Stimulated activated CD4-positive, alpha-beta T cell treated with anti-CD3 and anti-CD28 coated beads, Interleukin-15, amount 100 ng/mL, for 1 hour (primary cell): Measurements from ENCODE around the gene AFDN.

Source experiments
- DNase-seq, 2 donors: peaks; one replicate each; pipeline ENCODE4 v3.0.0-alpha.2; 2020; ENCODE audit warnings: low read depth in 1 of 2, low spot score in 1 of 2

The AFDN gene

DNA sequence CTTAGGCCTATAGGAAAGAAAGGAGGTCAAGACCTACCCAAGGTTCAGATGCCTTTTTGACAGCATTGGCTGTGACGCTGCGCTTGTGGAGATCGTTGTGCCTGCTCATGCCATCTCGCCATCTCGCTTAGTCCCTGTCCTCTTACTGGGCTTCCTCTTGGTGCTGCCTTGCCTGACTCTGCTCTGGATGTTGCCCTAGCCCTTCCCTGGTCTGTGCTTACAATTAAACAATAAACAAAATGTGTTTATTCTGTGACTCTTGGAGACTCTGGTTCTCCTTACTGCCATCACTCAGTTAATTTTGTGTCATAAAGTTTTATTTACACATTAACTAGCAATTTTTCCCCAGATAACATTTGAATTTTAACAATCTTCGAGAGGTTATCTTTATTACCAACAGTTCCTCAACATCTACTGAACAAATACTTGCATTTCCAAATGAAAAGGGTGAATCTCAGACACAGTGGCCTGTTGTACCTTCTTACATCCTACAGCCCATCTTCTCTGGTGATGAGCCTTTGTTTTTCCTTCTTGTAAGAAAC is 11.6 kb downstream of the AFDN start:
- no peak for DNase-seq

DNA sequence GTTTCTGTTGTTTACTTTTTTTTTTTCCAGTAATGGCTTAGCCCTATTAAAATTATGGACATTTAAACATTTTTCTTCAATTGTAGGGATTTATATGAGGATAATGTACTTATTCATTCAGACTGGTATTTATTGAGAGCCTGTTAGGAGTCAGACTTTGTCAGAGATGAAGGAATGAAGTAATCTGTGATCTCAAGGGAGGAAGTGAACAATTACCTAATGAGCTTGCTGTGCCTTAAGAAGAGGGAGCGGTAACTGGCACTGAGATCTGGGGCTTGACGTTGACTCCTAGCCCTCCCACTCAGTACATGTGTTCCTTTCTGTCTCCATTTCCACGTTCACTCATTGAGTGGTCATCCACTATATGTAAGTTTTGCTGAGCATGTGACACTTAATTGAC is 12.6 kb downstream of the AFDN start:
- DNase-seq: no peak

DNA sequence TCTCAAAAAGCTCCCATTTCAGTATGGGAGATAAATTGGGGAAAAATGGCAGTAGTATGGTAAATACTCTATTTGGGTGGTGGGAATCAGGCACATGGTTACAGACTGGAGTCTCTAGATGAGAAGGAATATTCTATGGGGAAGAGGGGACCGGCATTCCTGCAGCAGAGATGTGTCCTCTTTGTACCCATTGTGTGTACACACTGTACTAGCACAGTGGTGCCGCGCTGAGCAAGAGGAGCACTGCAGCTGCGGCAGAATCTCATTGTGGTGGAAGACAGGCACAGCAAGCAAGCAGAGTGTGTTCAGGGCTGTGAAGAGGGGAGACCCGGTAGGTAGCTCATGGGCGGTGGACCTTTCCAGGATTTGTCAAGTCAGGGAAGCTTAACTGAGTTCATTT is 13.0 kb downstream of the AFDN start:
- no peak for DNase-seq

DNA sequence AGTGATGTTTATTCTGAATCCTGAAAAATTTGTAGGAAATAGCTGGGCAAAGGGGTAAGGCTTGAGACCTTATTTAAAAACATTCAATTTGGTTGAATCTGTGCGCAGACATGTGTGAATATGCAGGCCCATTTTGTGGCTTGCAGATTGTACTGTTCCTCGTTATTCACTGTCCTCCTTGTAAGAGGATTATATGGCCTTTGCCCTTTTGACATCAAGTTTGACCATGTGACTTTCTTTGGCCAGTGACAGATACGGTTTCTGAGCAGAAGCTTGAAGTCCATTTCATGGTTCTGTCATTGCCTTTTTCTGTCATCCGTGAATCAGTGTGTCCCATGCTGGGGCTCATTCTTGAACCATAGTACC is 13.4 kb downstream of the AFDN start:
- no peak for DNase-seq

DNA sequence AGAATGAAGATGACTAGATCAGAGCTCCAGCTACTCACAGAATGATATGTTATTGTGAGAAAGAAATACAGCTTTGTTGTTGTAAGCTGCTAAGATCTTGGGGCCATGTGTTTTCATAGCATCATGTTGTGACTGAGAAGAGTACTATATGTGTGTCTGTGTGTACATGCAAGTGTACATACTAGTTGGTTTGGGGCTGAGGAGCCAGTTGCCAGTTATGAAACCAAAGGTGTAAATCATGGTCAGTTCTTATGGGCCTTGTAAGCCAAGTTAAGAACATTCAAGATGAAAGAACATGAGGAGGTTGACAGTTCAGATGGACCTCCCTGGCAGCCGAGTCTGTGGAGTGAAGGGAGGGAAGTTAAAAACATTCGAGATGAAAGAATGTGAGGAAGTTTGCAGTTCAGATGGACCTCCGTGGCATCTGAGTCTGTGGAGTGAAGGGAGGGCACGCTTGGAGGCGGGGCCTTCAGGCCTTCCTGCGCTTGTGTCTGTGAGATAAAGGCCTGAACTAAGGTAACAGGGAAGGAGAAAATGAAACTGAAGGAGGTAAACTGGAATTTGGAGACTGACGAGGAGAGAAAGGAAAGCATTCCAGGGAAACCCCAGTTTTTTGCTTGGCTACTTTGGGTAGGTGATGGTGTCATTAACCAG is 13.9 kb downstream of the AFDN start:
- DNase-seq: no peak

DNA sequence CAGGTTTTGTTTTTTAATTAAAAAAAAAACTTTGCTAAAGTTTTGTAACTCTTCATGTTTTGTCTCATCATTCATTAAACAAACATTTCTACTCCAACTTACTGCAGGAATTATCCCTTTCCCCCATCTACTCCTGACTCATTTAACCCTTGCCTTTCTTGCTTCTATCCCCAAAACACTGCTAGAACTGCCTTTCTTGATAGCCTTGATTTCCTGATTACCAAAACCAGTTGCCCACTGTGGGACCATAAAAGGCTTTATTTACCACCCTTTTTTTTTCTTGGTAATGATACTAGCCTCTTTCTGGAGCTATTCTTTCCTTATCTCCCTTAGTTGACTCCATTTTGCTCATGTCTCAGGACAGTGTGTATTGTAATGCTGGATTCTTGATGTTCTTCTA is 15.3 kb downstream of the AFDN start:
- DNase-seq: no peak

DNA sequence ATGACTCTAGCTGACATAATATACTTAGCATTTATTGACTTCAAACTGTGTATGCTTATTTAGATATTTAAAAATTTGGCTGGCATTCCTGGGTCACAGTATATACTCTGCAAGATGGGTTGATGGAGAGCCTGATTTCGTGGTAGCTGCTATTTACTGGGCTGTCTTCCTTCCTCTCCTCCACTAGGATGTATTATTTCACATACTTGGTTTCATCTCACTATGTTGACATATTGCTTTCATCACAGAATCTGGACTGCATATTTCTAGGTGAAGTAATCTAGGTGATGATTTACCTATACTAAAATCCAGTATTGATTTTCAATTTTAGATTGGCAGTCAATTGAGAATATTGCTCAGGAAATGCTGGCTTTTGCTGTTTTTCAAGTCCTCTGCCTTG is 15.7 kb downstream of the AFDN start:
- DNase-seq: no peak

DNA sequence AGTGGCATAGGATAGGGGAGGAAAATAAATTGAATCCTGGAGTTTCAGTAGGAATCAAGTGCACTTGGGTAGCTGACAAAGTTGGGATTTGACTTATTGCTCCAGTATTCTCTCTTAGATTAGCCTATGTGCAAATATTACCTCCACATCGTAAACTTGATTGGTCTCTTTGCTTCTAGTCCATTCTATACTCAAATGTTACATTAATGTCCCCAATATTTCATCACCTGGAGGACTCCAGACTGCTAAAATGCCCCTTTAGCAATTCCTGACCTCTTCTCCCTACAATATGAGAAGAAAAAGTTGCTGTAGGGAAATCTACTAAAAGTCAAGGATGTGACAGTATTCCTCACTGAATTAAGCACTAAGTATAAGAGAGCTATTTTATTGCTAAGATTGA is 16.3 kb downstream of the AFDN start:
- DNase-seq: no peak

DNA sequence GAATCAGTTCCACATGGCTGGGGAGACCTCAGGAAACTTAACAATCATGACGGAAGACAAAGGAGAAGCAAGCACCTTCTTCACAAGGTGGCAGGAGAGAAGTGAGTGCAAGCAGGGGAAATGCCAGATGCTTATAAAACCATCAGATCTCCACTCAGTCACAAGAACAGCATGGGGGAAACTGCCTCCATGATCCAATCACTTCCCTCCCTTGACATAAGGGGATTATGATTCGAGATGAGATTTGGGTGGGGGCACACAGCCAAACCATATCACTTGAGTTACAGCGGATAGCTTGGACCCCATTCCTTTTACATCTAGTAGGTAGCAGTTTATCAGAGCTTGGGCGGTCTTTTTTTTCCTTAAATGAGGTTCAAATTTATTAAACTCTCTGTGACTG is 19.1 kb downstream of the AFDN start:
- DNase-seq: no peak

DNA sequence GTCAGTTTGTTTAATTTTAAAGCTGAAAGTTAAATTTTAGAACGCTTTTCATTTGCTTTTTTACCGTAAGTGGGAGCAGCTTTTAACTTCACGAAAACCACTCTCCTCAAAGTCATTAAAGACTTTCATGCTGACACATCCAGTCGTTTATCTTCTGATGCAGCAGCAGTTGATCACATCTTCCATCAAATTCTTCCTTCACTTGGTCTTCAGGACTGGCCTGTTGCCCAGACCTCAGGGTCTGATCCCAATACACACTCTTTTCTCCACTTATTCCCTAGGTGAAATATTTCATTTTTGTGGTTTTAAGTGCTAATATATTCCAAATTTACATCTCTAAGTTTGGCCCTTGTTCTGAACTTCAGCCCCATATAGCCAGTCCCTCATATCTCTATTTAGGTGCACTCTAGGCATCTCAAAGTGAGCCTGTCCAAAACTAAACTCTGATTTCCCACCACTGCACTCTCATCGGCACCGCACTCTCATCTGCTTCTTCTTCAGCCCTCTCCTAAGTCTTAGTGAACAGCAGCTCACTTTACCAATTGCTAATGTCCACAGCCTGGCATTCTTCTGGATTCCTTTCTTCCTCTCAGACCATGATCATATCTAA is 20.4 kb downstream of the AFDN start:
- no peak for DNase-seq

DNA sequence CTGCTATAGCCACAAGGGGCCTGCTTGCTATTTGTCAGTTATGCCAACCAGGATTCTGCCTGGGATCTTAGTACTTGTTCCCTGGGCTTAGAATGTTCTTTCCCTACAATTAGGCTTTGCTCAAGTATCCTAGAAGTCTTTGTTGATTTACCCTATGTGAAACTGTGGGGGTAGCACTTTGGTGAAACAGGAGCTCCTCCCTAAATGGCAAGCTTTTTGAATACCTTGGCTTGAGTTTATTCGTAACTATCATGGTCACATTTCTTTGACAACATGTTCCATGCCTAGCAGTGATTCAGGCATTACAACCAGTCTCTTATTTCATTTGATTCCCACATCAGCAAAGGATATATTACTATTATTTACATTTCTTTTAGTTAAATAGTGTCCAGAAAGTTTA is 21.2 kb downstream of the AFDN start:
- DNase-seq: no peak

DNA sequence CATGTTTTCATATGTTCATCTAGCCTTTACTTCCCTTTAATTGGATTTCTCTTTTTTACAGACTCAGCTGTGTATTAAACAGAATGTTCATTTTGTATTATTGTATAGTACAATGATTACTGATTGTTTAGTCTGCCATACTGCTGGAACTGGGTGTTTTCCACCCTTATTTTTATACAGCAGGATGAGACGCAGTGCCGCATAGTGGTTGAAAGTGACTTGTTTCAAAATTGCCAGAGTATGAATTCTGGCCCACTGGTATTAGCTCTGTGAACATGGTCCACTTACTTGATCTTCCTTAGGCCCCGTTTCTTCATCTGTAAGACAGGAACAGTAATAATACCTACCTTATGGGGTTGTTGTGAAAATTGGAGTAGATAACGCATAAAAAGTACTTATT is 22.1 kb downstream of the AFDN start:
- no peak for DNase-seq

DNA sequence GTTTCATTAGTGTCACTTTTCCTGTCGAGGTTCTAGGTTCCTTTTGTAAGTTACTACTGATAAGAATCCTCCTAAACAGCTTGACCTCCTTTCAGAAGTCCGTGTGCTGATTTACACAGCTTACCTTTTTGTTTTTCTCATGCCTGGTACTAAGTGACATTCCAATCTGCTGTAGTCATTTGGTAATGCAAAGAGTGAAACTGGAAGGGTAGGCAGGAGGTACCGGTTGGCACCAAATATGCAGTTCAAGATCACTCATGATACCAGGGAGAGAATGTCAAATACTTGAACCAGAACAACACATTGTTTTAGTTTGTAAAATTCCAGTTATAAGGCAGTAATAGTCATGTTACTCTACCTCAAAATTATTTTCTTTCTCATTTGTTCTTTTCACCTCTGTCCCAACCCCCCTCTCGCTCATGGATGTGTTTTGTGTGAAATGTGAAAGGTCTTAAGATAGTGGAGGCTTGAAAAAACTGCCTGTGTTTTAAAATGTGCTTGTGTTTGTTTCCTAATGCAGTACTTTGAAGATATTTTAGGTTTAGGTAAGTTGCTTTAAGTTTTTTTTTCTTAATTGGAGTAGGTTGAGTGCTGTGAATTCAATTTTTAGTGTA is 23.2 kb downstream of the AFDN start:
- DNase-seq: no peak

DNA sequence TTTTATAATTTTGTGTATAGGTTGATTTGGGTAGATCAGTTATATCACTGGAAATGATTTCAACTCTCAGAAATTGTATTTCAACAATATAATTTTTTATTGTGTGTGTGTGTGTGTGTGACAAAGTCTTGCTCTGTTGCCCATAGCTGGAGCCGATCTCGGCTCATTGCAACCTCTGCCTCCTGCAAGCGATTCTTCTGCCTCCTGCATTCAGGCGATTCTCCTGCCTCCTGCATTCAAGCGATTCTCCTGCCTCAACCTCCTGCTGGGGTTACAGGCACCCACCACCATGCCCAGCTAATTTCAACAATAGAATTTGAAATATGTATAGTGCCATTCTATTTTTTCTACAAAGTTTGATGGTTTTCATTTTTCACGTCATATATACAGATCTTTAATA is 24.1 kb downstream of the AFDN start:
- no peak for DNase-seq

DNA sequence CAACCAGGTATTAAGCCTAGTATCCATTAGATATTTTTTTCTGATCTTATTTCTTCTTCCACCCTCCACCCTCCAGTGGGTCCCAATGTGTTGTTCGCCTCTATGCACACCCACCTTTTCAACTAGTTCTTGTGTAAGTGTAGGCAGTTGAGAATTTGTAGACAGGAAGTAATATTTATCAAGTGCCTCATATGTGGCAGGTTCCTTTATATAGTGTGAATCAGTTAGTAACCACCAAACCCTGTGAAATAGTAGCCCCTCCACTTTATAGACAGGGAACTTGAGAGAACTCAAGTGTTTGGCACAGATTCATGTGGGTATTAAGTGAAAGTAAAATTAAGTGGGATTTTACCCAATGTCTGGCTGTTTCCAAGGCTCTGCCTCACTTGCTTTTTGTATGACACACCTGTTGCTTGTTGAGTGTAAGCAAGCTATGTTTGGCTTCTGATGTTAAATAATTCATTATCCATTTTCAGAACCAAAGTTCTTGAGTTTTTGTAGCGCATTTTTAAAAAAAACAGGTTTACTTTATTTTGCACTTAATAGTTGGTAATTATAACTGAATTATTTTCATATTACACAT is 24.8 kb downstream of the AFDN start:
- DNase-seq: no peak

DNA sequence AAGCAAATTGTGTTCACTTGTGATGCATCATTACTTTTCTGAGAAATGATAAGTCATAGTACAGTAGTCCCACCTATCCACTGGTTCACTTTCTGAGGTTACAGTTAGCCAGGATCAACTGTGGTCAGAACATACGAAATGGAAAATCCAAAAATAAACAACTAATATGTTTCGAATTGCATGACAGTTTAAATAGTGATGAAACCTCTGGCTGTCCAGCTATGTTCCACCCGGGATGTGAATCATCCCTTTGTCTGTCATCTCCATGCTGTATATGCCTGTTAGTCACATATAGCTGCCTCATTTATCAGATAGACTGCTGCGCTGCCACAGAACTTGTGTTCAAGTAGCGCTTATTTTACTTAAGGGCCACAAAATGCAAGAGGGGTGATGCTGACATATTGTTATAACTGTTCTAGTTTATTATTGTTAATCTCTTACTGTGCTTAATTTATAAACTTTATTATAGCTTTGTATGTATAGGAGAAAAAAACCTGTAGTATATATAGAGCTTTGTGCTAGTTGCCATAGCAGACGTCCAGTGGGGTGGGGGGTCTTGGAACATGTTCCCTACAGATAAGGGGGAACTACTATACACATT is 29.2 kb downstream of the AFDN start:
- DNase-seq: no peak

DNA sequence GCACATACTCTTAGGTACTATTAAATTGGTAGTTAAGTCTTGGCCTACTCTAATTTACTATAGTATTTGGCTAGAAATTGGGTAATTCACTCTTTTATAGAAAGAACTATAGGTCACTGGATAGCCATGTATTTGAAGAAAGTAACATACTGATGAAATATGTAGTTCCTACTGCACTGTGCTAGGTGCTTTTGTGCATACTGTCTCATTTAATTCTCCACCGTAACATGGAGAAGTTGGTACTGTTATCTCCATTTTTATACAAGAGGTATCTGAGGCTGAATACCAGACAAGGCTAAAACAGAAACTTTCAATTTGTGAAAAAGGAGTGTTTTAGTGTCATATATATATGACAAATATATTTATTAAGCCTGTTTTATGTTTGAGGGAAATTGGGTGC is 29.8 kb downstream of the AFDN start:
- DNase-seq: no peak

DNA sequence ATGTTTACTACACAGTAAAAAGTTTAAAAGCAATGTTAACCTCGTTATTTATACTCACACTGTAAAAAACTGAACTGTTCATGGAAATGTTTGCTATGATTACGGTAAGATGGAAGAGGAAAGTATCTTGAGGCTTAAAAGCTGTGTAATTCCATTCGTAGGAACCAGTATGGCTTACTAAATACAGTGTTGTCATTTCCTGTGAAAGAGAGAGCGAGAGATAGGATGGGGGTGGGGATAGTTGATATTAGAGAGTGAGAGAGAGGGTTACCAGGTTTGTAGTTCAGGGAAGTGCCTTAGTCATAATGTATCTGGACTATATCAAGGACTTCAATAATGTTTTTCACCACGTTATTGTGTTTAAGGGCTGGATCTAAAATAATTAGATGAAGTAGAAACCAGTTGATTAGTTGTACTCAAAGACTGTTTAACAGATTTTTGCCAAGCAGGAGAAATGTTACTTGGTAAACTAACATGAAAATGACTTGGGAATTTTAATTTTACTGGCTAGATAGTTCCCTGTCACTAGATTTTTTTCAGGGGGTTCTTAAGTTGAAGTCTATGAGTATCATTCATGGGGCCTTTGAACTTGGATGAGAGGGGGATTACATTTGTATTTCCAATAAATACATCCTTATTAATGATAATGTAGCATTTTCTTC is 30.4 kb downstream of the AFDN start:
- DNase-seq: no peak

DNA sequence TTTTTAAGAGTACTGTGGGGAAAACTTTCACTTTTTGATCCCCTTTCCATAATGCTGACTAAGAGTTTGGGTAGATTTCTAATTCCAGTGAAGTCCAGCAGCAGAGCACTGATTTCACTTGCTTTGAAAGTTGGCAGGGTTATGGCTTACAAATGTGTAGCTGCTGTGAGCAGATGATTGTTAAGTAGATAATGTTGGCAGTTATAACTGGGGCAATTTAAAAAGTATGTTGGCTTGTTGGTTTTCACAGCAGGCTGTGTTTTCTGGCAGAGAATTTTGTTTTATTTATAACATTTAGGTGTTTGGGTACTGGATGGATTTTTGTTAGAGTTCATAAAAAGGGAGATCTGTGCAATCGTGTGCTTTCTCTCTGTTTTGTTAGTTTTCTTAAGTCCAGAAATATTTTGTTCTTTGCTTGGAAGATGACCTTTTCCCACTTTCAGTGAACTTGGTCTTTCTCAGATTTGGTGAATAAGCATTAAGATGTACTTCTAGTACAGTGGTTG is 31.4 kb downstream of the AFDN start:
- DNase-seq: no peak

DNA sequence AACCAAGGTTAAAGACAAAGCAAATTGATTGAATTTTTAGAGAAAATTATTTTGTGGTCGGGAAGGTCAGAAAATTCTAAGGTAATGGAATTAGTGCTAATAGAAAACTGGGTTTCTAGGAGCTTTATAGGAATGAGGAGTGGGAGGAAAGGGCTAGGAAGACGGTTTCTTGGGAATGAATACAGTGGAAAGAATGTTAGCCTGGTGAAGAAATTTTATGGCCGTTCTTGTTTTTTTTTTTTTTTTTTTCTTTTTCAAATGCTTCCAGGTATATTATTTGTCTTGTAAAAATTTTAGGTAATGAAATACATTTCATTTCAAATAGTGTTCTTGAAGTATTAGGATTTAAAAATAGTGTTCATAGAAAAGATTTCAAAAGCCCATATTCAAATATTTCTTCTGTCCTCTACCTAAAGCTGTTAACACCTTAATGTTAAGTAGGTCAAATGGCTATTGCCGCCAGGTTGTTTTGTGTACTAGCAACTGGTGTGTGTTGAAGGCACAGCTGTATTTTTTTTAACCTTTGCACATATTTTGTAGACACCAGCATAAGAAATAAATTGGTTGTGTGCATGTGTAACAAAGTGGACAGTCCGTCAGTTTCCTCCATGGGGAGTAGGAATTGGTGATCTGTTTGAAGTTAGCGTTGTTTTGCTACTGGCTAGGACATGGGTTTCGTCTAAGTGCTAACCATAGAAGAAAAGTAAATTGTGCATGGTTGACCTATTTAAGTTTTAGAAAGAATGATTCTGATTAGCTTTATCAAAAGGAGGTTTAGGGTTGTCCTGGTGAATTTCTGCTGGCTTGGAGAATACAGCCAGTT is 32.3 kb downstream of the AFDN start:
- DNase-seq: no peak
